ENCODE data around the gene FLT3.
"Not testable (repeated sequence)": the region's sequence is repeated elsewhere in the genome, so short reads cannot be mapped to it uniquely, and the experiment has no call there.

The FLT3 gene

GRCh38 chr13:28005016-28005415, 95.4 kb downstream of the FLT3 start:
- not testable (repeated sequence) for DNase-seq (ENCODE audit: low read depth, low spot score); H3K27ac ChIP-seq (ENCODE audit: low read length); H3K36me3 ChIP-seq (ENCODE audit: control insufficient read depth, insufficient read depth, low read length); H3K4me3 ChIP-seq (ENCODE audit: low read length); H3K4me1 ChIP-seq (ENCODE audit: control insufficient read depth, insufficient read depth, low read length); H3K9me3 ChIP-seq (ENCODE audit: control insufficient read depth, insufficient read depth, low read length); H3K27me3 ChIP-seq (ENCODE audit: control insufficient read depth, insufficient read depth, low read length)
- no CpG with 5 or more reads among the region's 13 CpGs for WGBS (ENCODE audit: insufficient coverage, insufficient read length)

- Histone ChIP-seq H3K36me3 (ENCODE audit: control insufficient read depth, insufficient read depth, low read length) (no peaks in the 10 kb centered on the region), H3K4me1 (ENCODE audit: control insufficient read depth, insufficient read depth, low read length) (peaks cover 5% of the 10 kb centered on the region; the same call in 1 of the 2 replicates), H3K27me3 (ENCODE audit: control insufficient read depth, insufficient read depth, low read length) (no peaks in the 10 kb centered on the region), H3K27ac (ENCODE audit: low read length) (no peak overlapping the region), H3K9me3 (ENCODE audit: control insufficient read depth, insufficient read depth, low read length) (no peaks in the 10 kb centered on the region), H3K4me3 (ENCODE audit: low read length) (no peak overlapping the region)
- no CpG with 5 or more reads among the region's 6 CpGs for WGBS (ENCODE audit: insufficient coverage, insufficient read length)
- DNase-seq (ENCODE audit: low read depth, low spot score) = no peak
Observed at GRCh38 chr13:28002886-28003698, 97.3 kb downstream of the FLT3 start.

GRCh38 chr13:28001837-28002473, 98.4 kb downstream of the FLT3 start:
- H3K4me1 ChIP-seq (ENCODE audit: control insufficient read depth, insufficient read depth, low read length) = peaks cover 5% of the 10 kb centered on the region; the same call in 1 of the 2 replicates
- no peaks in the 10 kb centered on the region for H3K27me3 ChIP-seq (ENCODE audit: control insufficient read depth, insufficient read depth, low read length)
- WGBS (ENCODE audit: insufficient coverage, insufficient read length) = no CpG with 5 or more reads among the region's 20 CpGs
- no peaks in the 10 kb centered on the region for H3K36me3 ChIP-seq (ENCODE audit: control insufficient read depth, insufficient read depth, low read length)
- no peaks in the 10 kb centered on the region for H3K9me3 ChIP-seq (ENCODE audit: control insufficient read depth, insufficient read depth, low read length)
- H3K27ac ChIP-seq (ENCODE audit: low read length) = no peak overlapping the region
- no peak for DNase-seq (ENCODE audit: low read depth, low spot score)
- no peak overlapping the region for H3K4me3 ChIP-seq (ENCODE audit: low read length)

GRCh38 chr13:28001049-28001448, 99.3 kb downstream of the FLT3 start:
- H3K4me3 ChIP-seq (ENCODE audit: low read length) = no peak overlapping the region
- H3K27me3 ChIP-seq (ENCODE audit: control insufficient read depth, insufficient read depth, low read length) = no peaks in the 10 kb centered on the region
- H3K4me1 ChIP-seq (ENCODE audit: control insufficient read depth, insufficient read depth, low read length) = peaks cover 5% of the 10 kb centered on the region; the same call in 1 of the 2 replicates
- WGBS (ENCODE audit: insufficient coverage, insufficient read length) = no CpG with 5 or more reads among the region's 11 CpGs
- no peak for DNase-seq (ENCODE audit: low read depth, low spot score)
- no peaks in the 10 kb centered on the region for H3K36me3 ChIP-seq (ENCODE audit: control insufficient read depth, insufficient read depth, low read length)
- no peak overlapping the region for H3K27ac ChIP-seq (ENCODE audit: low read length)
- H3K9me3 ChIP-seq (ENCODE audit: control insufficient read depth, insufficient read depth, low read length) = no peaks in the 10 kb centered on the region

- no CpG with 5 or more reads among the region's 5 CpGs for WGBS (ENCODE audit: insufficient coverage, insufficient read length)
- no peak overlapping the region for H3K27ac ChIP-seq (ENCODE audit: low read length)
- H3K36me3 ChIP-seq (ENCODE audit: control insufficient read depth, insufficient read depth, low read length) = no peaks in the 10 kb centered on the region
- no peaks in the 10 kb centered on the region for H3K27me3 ChIP-seq (ENCODE audit: control insufficient read depth, insufficient read depth, low read length)
- DNase-seq (ENCODE audit: low read depth, low spot score) = no peak
- H3K4me1 ChIP-seq (ENCODE audit: control insufficient read depth, insufficient read depth, low read length) = peaks cover 5% of the 10 kb centered on the region; the same call in 1 of the 2 replicates
- H3K9me3 ChIP-seq (ENCODE audit: control insufficient read depth, insufficient read depth, low read length) = no peaks in the 10 kb centered on the region
- H3K4me3 ChIP-seq (ENCODE audit: low read length) = no peak overlapping the region
Observed at GRCh38 chr13:28000567-28000966, 99.8 kb downstream of the FLT3 start.

- Histone ChIP-seq H3K27ac (ENCODE audit: low read length) (no peak overlapping the region), H3K4me1 (ENCODE audit: control insufficient read depth, insufficient read depth, low read length) (peaks cover 5% of the 10 kb centered on the region; the same call in 1 of the 2 replicates), H3K9me3 (ENCODE audit: control insufficient read depth, insufficient read depth, low read length) (no peaks in the 10 kb centered on the region), H3K27me3 (ENCODE audit: control insufficient read depth, insufficient read depth, low read length) (no peaks in the 10 kb centered on the region), H3K4me3 (ENCODE audit: low read length) (no peak overlapping the region), H3K36me3 (ENCODE audit: control insufficient read depth, insufficient read depth, low read length) (no peaks in the 10 kb centered on the region)
- no peak for DNase-seq (ENCODE audit: low read depth, low spot score)
- WGBS (ENCODE audit: insufficient coverage, insufficient read length) = no CpG with 5 or more reads among the region's 7 CpGs
Observed at GRCh38 chr13:27997904-27998522, 102.4 kb downstream of the FLT3 start.

GRCh38 chr13:27991881-27992280, 108.5 kb downstream of the FLT3 start:
- H3K27me3 ChIP-seq (ENCODE audit: control insufficient read depth, insufficient read depth, low read length) = no peaks in the 10 kb centered on the region
- no peak overlapping the region for H3K27ac ChIP-seq (ENCODE audit: low read length)
- H3K4me1 ChIP-seq (ENCODE audit: control insufficient read depth, insufficient read depth, low read length) = no peaks in the 10 kb centered on the region
- WGBS (ENCODE audit: insufficient coverage, insufficient read length) = no CpG with 5 or more reads among the region's 6 CpGs
- H3K4me3 ChIP-seq (ENCODE audit: low read length) = no peak overlapping the region
- no peak for DNase-seq (ENCODE audit: low read depth, low spot score)
- no peaks in the 10 kb centered on the region for H3K9me3 ChIP-seq (ENCODE audit: control insufficient read depth, insufficient read depth, low read length)
- H3K36me3 ChIP-seq (ENCODE audit: control insufficient read depth, insufficient read depth, low read length) = no peaks in the 10 kb centered on the region

GRCh38 chr13:27988520-27988919, 111.9 kb downstream of the FLT3 start, which contains the start of gene URAD:
Gene URAD (minus strand): TSS chr13:27988693. CDS start chr13:27988637, 56 bp downstream.
- DNase-seq (ENCODE audit: low read depth, low spot score) = no peak
- H3K27me3 ChIP-seq (ENCODE audit: control insufficient read depth, insufficient read depth, low read length) = peaks cover 2% of the 10 kb centered on the region; the same call in 1 of the 2 replicates
- H3K4me1 ChIP-seq (ENCODE audit: control insufficient read depth, insufficient read depth, low read length) = no peaks in the 10 kb centered on the region
- no peak within 1 kb of the TSS for H3K4me3 ChIP-seq (ENCODE audit: low read length)
- WGBS (ENCODE audit: insufficient coverage, insufficient read length) = no CpG with 5 or more reads among the region's 11 CpGs
- H3K27ac ChIP-seq (ENCODE audit: low read length) = no peak within 1 kb of the TSS
- H3K36me3 ChIP-seq (ENCODE audit: control insufficient read depth, insufficient read depth, low read length) = no peaks in the 10 kb centered on the region
- no peaks in the 10 kb centered on the region for H3K9me3 ChIP-seq (ENCODE audit: control insufficient read depth, insufficient read depth, low read length)

- DNase-seq (ENCODE audit: low read depth, low spot score) = no peak
- no peak overlapping the region for H3K4me3 ChIP-seq (ENCODE audit: low read length)
- no peaks in the 10 kb centered on the region for H3K4me1 ChIP-seq (ENCODE audit: control insufficient read depth, insufficient read depth, low read length)
- H3K36me3 ChIP-seq (ENCODE audit: control insufficient read depth, insufficient read depth, low read length) = no peaks in the 10 kb centered on the region
- peaks cover 28% of the 10 kb centered on the region for H3K27me3 ChIP-seq (ENCODE audit: control insufficient read depth, insufficient read depth, low read length)
- no peak overlapping the region for H3K27ac ChIP-seq (ENCODE audit: low read length)
- no CpG with 5 or more reads among the region's 1 CpG for WGBS (ENCODE audit: insufficient coverage, insufficient read length)
- no peaks in the 10 kb centered on the region for H3K9me3 ChIP-seq (ENCODE audit: control insufficient read depth, insufficient read depth, low read length)
Observed at GRCh38 chr13:27985600-27985999, 114.8 kb downstream of the FLT3 start.

GRCh38 chr13:27982361-27982760, 118.0 kb downstream of the FLT3 start:
- H3K27me3 ChIP-seq (ENCODE audit: control insufficient read depth, insufficient read depth, low read length) = peaks cover 59% of the 10 kb centered on the region
- no CpG with 5 or more reads among the region's 2 CpGs for WGBS (ENCODE audit: insufficient coverage, insufficient read length)
- no peak overlapping the region for H3K27ac ChIP-seq (ENCODE audit: low read length)
- no peaks in the 10 kb centered on the region; the same call in 1 of the 2 replicates for H3K36me3 ChIP-seq (ENCODE audit: control insufficient read depth, insufficient read depth, low read length)
- DNase-seq (ENCODE audit: low read depth, low spot score) = no peak
- H3K9me3 ChIP-seq (ENCODE audit: control insufficient read depth, insufficient read depth, low read length) = no peaks in the 10 kb centered on the region
- no peak overlapping the region for H3K4me3 ChIP-seq (ENCODE audit: low read length)
- H3K4me1 ChIP-seq (ENCODE audit: control insufficient read depth, insufficient read depth, low read length) = 0 out of 2 replicates have a peak, but pooled peaks cover 3% of the 10 kb centered on the region
